Measurements from ENCODE around the gene HAAO.

- TF ChIP-seq CTCF (conservative IDR thresholded peaks at IDR 0.05; ENCODE audit: low read depth, low read length) (no peak), EZH2phosphoT487 (IDR thresholded peaks at IDR 0.05; ENCODE audit: borderline replicate concordance, low read length) (no peak)
These were observed 40.1 kb downstream of the HAAO start for GRCh38 chr2:42752314-42752713.
